Heart left ventricle (tissue), 13 donors: ENCODE measurements around the gene RRAS2.

Source experiments
- POLR2A ChIP-seq, 2 donors: fragments of 450-650 bp; IDR thresholded peaks; one replicate each; pipeline ENCODE4 v1.6.1; 2017; ENCODE audit warnings: antibody characterized with exemption in 2 of 2, mild to moderate bottlenecking in 2 of 2, moderate library complexity in 2 of 2
- TF ChIP-seq, protein P1 (sequence below), 12 donors: fragments of 200-600 bp; sonication (generic) in 4 of 12; IDR thresholded peaks; one replicate each; pipeline versions ENCODE4 v1.5.0 to v1.8.0; 2018 to 2022; ENCODE audit warnings: antibody characterized with exemption in 12 of 12, mild to moderate bottlenecking in 5 of 12
- donor health status: ischemic (EF 13 %, LVEDD 7.1; RV severe dilation, severe dysfunction).
- donor health status: DM: no; HTN: yes; CAD: no.
- donor health status: DM: no; HTN: no; CAD: no.
- donor health status: ischemic (EF 25% LVEDD 6.9; RV normal size, moderate dysfunction).
- donor health status: ischemic (EF 25% LVEDD 5.7; RV mildly dilated, moderate dysfunction).
- donor health status: ischemic (EF 35%, LVEDD 5.7; RV mildly dilated, moderate dysfunction).
- donor health status: nonischemic (EF 11% LVEDD 7.7; RV severe dilation, severe dysfunction).
- donor health status: DM: yes; HTN: yes; CAD: no.
- donor health status: PGD.
- donor health status: ischemic (EF 29% LVEDD 5.4; RV normal size, mild dysfunction).
- donor health status: nonischemic (EF 23%, LVEDD 6.1; RV moderate dilation, normal function).

DNA sequence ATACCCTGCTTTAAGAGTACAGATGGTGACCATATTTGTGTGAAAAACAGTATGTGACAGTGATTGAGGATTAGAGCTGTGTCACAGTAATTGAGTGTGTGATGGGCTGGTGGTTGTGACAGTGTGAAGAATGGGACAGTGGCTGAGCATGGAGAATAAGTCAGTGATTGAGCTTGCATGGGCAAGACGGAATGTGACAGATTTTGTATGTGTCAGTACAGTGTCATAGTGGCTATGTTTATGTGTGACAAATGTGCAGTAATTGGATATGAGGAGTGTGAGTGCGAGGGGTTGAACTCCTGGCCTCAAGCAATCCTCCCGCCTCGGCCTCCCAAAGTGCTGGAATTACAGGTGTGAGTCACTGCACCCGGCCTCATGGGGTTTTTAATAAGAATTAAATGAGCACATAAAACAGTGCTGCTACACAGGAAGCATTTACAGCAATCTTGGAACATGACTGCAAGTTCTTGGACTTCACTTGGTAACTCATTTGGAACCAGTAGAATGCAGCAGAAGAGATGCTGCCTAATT lies 583 bp upstream of the RRAS2 start:
- TF ChIP-seq, protein P1, sequence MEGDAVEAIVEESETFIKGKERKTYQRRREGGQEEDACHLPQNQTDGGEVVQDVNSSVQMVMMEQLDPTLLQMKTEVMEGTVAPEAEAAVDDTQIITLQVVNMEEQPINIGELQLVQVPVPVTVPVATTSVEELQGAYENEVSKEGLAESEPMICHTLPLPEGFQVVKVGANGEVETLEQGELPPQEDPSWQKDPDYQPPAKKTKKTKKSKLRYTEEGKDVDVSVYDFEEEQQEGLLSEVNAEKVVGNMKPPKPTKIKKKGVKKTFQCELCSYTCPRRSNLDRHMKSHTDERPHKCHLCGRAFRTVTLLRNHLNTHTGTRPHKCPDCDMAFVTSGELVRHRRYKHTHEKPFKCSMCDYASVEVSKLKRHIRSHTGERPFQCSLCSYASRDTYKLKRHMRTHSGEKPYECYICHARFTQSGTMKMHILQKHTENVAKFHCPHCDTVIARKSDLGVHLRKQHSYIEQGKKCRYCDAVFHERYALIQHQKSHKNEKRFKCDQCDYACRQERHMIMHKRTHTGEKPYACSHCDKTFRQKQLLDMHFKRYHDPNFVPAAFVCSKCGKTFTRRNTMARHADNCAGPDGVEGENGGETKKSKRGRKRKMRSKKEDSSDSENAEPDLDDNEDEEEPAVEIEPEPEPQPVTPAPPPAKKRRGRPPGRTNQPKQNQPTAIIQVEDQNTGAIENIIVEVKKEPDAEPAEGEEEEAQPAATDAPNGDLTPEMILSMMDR (IDR thresholded peaks at IDR 0.05), result no peak
- no peak for TF ChIP-seq POLR2A (IDR thresholded peaks at IDR 0.05)
